ENCODE data around the gene RENBP. TPM values are rescaled to one million over a fixed set of nuclear protein-coding genes. Genes with fewer than 3 reads are reported as not detected.

RENBP gene
- total RNA-seq, 1 experiment from 2014 or later: 0.23 TPM

DNA sequence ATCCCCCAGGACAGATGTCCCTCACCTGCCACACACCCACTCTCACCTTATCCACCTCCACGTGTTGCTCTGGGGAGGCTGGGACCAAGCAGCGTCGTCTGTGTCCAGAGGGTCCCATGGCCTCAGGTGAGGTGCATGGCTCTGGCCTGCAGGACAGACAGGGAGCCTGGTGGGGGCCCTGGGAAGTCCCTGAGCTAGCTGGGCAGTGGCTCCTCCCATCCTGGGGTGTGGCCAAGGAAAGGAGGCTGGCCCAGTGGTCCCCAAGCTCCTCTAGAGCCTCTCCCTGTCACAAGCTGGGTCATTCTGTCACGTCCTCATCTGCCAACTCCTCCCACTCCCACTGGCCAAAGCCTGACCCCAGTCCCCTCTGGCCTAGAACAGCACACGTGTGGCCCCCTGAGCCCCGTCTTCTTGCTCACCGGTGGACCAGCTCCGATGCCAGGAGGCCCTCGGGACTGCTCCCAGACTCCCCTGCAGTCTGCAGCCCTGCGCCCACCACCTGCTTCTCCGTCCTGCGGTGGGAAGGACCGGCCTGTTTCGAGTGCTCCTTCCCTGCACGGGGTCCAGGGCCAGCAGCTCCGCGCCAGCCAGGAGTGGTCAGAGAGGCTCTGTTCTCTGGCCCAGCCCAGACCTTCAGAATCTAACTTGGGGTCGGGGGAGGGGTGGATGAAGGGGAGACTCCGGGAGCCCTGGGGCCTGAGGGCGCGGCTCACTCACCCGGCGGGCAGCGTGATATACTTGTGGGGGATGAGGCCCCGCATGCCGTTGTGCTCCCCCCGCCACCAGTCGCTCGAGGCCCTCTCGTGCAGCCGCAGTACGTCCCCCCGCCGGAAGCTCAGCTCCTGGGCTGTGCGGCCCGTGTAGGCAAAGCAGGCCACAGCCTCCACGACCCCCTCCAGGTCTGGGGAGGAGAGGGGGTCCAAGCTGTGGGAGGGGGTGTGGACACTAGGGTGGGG, 35.1 kb downstream of the RENBP start:
- Mint-ChIP-seq H3K4me1 (ENCODE audit: insufficient read depth, unreplicated experiment) (no peaks in the 10 kb centered on the region), H3K4me3 (ENCODE audit: unreplicated experiment) (no peak overlapping the region), H3K27me3 (ENCODE audit: insufficient read depth, unreplicated experiment) (peaks cover 14% of the 10 kb centered on the region), H3K27ac (ENCODE audit: low read depth, unreplicated experiment) (no peak overlapping the region), H3K36me3 (ENCODE audit: insufficient read depth, unreplicated experiment) (no peaks in the 10 kb centered on the region), H3K9me3 (ENCODE audit: unreplicated experiment) (no peaks in the 10 kb centered on the region)
- ChIA-PET CTCF (interaction anchor here (0.6 to 5.0 kb wide), 3 partner anchors 13 to 202 kb away, joined by 3 to 31 read pairs (median 17); no protein-coding TSS in a partner anchor), POLR2A (no interaction called here)
- intact Hi-C loops (cut with micrococcal nuclease): no loop called here
- no peak for DNase-seq (ENCODE audit: unreplicated experiment)
- BruUV-seq (replicated peaks): no TSS peak
- TF ChIP-seq, protein P1, sequence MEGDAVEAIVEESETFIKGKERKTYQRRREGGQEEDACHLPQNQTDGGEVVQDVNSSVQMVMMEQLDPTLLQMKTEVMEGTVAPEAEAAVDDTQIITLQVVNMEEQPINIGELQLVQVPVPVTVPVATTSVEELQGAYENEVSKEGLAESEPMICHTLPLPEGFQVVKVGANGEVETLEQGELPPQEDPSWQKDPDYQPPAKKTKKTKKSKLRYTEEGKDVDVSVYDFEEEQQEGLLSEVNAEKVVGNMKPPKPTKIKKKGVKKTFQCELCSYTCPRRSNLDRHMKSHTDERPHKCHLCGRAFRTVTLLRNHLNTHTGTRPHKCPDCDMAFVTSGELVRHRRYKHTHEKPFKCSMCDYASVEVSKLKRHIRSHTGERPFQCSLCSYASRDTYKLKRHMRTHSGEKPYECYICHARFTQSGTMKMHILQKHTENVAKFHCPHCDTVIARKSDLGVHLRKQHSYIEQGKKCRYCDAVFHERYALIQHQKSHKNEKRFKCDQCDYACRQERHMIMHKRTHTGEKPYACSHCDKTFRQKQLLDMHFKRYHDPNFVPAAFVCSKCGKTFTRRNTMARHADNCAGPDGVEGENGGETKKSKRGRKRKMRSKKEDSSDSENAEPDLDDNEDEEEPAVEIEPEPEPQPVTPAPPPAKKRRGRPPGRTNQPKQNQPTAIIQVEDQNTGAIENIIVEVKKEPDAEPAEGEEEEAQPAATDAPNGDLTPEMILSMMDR (IDR thresholded peaks at IDR 0.05; ENCODE audit: unreplicated experiment): no peak

DNA sequence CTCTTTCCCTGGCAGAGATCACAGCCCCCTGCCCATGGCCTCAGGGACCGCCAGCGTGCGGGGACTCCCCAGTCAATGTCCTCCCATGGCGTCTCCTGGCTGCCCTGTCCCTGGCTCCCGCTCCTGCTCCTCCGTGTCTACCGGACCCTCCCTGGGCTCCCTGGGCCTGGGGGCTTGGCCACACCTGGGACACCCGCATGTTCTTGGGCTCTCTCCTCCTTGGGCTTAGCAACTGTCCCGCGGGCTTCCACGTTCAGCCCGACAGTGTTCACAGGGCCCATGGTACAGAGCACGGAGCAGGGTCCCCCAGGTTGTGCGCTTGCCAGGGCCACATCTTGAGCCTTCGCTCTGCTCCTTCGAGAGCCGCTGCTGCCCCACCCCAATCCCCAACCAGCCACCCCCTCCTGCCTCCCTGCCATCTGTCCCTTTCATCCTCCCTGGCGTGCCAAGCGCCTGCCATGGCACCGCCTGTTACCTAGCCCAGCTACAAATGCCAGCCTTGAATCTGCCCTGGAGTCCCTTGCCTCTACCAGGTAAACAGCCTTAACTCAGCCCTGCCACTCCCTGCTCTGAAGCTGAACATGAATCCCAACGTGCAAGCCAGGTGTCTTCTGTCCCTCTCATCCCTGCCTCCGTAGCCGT, 36.1 kb downstream of the RENBP start:
- H3K27me3 Mint-ChIP-seq (ENCODE audit: insufficient read depth, unreplicated experiment): peaks cover 20% of the 10 kb centered on the region
- ChIA-PET POLR2A (no interaction called here), CTCF (interaction anchor here (0.6 to 2.6 kb wide), 3 partner anchors 14 to 201 kb away, joined by 3 to 17 read pairs (median 5); no protein-coding TSS in a partner anchor)
- no peaks in the 10 kb centered on the region for H3K36me3 Mint-ChIP-seq (ENCODE audit: insufficient read depth, unreplicated experiment)
- TF ChIP-seq, protein P1 (IDR thresholded peaks at IDR 0.05; ENCODE audit: unreplicated experiment): no peak
- no TSS peak for BruUV-seq (replicated peaks)
- DNase-seq (ENCODE audit: unreplicated experiment): no peak
- intact Hi-C loops (cut with micrococcal nuclease): no loop called here
- H3K9me3 Mint-ChIP-seq (ENCODE audit: unreplicated experiment): no peaks in the 10 kb centered on the region
- H3K27ac Mint-ChIP-seq (ENCODE audit: low read depth, unreplicated experiment): no peak overlapping the region
- no peaks in the 10 kb centered on the region for H3K4me1 Mint-ChIP-seq (ENCODE audit: insufficient read depth, unreplicated experiment)
- H3K4me3 Mint-ChIP-seq (ENCODE audit: unreplicated experiment): no peak overlapping the region

DNA sequence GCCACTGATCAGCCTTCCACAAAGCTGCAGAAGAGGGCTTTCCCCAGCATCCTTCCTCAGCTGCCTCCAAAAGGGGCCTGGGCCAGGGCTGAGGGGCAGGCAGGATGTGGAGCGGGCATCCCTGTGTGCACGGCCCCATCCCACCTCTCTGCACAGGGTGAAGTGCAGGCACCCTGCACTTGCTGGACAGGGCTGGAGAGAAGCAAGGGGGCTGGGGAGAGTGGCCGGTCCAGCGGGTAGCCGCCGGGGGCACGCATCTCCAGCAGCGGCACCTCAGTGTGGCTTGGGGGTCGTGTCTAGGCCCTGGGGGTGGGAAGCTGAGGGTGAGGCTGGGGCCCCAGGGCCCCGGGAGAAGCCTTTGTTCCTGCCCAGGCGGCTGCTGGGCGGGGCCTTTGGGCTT, 37.0 kb downstream of the RENBP start:
- intact Hi-C loops (cut with micrococcal nuclease): no loop called here
- ChIA-PET POLR2A (no interaction called here), CTCF (interaction anchor here (0.6 to 2.6 kb wide), 4 partner anchors 15 to 619 kb away, joined by 3 to 17 read pairs (median 4); no protein-coding TSS in a partner anchor)
- H3K27me3 Mint-ChIP-seq (ENCODE audit: insufficient read depth, unreplicated experiment): peaks cover 23% of the 10 kb centered on the region
- H3K4me1 Mint-ChIP-seq (ENCODE audit: insufficient read depth, unreplicated experiment): no peaks in the 10 kb centered on the region
- no peak overlapping the region for H3K4me3 Mint-ChIP-seq (ENCODE audit: unreplicated experiment)
- TF ChIP-seq, protein P1 (IDR thresholded peaks at IDR 0.05; ENCODE audit: unreplicated experiment): no peak
- DNase-seq (ENCODE audit: unreplicated experiment): no peak
- no TSS peak for BruUV-seq (replicated peaks)
- no peak overlapping the region for H3K27ac Mint-ChIP-seq (ENCODE audit: low read depth, unreplicated experiment)
- no peaks in the 10 kb centered on the region for H3K36me3 Mint-ChIP-seq (ENCODE audit: insufficient read depth, unreplicated experiment)
- no peaks in the 10 kb centered on the region for H3K9me3 Mint-ChIP-seq (ENCODE audit: unreplicated experiment)
